Fibroblast of skin of back (primary cell): ENCODE data around the gene ZNF646.

Source experiments
- DNase-seq: peaks from one replicate; pipeline ENCODE4 v3.0.0-alpha.2; 2013

Gene ZNF646

DNA sequence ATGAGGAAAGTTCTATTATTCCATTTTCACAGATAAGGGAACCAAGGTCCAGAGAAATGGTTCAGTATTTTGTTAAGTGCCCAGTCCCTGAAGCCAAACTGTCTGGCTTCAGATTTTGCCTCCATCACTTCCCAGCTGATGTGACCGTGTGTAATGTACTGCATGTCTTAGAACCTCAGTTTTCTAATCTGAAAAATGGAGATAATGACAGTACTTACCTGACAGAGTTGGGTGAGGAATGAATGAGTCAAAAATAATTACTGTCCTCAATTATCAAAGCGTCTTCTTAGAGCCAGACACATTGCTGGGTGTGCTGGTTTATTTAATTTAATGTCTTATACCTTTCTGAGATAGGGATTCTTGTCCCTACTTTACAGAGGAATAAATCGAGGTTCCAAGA lies 6.9 kb upstream of the ZNF646 start:
- DNase-seq, result no peak

- peak; percentile 70 for DNase-seq
Observed at GRCh38 chr16:31071861-31072260, 2.4 kb upstream of the ZNF646 start.

DNA sequence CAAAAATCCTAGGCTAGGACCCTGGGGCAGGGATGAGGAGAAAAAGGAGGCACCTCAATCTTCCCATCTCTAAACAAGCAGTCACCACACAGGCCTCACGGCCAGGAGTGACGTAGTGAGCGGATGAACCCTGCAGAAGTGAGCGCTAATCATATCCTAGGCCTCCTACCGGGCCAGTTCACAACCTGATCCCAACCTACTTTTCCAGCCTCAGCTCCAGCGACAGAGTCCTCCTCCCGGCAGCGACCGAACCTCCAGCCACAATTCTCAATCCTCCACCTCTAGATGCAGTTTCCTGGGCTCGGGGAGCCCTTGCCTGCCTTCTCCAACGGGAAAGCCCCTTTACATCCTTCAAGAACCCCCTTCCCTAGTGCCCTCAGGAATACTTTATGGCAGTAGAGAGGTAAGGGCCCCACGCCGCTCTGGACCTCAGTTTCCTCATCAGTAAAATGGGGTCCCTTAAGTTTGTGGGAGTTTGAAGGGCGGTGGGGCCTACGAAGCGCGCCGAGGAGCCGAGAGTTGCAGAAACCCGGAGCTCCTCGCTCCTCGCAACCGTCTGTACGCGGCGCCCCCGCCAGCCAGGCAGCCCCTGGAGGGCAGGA lies 1.6 kb upstream of the ZNF646 start:
- peak; percentile 56 for DNase-seq

DNA sequence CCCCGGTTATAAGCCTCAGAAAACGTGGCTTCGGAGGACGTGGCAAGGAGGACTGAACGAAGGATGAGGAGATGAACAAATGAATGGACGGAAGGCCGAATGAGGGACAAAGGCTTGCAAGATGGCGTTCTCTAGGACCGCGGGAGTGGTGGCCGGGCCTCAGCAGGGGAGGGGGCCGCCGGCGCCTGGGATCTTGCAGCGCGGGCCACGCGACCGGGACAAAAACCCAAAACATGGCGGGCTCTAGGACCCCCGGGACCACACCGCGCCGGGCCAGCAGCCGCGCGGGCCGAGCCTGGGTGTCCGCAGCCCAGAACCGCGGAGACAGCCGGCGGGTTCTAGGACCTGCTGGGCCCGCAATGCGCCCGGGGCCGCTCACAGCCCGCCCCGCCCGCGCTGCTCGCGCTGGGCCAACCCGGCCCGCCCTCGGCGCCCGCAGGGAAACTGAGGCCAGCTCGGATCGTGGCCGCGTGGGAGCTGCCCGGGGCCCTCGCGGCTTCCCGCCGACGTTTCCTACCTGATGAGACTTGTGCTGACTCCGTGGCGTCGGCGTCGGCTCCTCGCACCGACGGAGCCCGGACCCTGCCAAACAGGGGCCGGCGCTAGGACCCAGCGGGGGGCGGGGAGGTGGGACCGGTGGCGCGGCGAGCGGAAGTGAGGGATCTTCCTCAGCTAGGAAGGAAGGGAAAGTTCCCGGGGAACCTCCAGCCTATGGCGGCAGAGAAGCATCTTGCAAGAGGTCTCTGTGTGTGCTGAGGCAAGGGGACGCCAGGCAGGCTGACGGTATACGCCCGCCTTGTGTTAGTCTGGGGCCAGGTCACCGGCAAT lies 866 bp upstream of the ZNF646 start:
- DNase-seq, result peak; percentile 93

- no peak for DNase-seq
Observed at GRCh38 chr16:31074814-31075183, 577 bp downstream of the ZNF646 start.

- DNase-seq, result no peak
Observed at GRCh38 chr16:31076319-31076718, 2.1 kb downstream of the ZNF646 start.

GRCh38 chr16:31077024-31077423 lies 2.8 kb downstream of the ZNF646 start:
- no peak for DNase-seq

- DNase-seq, result no peak
Observed at GRCh38 chr16:31077592-31078396, 3.6 kb downstream of the ZNF646 start.

DNA sequence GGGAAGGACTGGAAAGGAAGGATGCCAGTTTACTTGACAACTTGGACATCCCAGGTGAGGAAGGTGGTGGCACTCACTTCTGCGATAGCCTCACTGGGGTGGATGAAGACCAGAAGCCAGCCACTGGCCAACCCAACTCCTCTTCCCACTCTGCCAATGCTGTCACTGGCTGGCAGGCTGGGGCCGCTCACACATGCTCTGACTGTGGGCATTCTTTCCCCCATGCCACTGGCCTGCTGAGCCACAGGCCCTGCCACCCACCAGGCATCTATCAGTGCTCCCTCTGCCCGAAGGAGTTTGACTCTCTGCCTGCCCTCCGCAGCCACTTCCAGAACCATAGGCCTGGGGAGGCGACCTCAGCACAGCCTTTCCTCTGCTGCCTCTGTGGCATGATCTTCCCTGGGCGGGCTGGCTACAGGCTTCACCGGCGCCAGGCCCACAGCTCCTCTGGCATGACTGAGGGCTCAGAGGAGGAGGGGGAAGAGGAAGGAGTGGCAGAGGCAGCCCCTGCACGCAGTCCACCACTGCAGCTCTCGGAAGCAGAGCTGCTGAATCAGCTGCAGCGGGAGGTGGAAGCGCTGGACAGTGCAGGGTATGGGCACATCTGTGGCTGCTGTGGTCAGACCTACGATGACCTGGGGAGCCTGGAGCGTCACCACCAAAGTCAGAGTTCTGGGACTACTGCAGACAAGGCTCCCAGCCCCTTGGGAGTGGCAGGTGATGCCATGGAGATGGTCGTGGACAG lies 4.5 kb downstream of the ZNF646 start:
- DNase-seq, result no peak

DNA sequence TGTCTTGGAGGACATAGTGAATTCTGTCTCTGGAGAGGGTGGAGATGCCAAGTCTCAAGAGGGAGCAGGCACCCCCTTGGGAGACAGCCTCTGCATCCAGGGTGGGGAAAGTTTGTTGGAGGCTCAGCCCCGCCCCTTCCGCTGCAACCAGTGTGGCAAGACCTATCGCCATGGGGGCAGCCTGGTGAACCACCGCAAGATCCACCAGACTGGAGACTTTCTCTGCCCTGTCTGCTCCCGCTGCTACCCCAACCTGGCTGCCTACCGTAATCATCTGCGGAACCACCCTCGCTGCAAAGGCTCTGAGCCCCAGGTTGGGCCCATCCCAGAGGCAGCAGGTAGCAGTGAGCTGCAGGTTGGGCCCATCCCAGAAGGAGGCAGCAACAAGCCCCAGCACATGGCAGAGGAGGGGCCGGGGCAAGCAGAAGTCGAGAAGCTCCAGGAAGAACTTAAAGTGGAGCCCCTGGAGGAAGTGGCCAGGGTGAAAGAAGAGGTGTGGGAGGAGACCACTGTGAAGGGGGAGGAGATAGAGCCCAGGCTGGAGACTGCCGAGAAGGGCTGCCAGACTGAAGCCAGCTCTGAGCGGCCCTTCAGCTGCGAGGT lies 5.2 kb downstream of the ZNF646 start:
- DNase-seq, result no peak

DNA sequence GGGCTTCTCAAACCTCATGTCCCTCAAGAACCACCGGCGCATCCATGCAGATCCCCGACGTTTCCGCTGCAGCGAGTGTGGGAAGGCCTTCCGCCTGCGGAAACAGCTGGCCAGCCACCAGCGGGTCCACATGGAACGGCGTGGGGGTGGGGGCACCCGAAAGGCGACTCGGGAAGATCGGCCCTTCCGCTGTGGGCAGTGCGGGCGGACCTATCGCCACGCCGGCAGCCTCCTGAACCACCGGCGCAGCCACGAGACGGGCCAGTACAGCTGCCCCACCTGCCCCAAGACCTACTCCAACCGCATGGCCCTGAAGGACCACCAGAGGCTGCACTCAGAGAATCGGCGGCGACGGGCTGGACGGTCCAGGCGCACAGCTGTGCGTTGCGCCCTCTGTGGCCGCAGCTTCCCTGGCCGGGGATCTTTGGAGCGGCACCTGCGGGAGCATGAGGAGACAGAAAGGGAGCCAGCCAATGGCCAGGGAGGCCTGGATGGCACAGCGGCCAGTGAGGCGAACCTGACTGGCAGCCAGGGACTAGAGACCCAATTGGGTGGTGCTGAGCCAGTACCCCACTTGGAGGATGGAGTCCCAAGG lies 5.9 kb downstream of the ZNF646 start:
- no peak for DNase-seq

DNA sequence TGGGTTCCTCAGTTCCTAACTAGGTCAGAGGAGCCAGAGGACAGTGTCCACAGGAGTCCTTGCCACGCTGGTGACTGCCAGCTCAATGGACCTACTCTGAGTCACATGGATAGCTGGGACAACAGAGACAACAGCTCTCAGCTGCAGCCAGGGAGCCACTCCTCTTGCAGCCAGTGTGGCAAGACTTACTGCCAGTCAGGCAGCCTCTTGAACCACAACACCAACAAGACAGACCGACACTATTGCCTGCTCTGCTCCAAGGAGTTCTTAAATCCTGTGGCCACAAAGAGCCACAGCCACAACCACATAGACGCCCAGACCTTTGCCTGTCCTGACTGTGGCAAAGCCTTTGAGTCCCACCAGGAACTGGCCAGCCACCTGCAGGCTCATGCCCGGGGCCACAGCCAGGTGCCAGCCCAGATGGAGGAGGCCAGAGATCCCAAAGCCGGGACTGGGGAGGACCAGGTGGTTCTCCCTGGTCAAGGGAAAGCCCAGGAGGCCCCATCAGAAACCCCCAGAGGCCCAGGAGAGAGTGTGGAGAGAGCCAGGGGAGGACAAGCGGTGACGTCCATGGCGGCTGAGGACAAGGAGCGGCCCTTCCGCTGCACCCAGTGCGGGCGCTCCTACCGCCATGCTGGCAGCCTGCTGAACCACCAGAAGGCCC lies 6.7 kb downstream of the ZNF646 start:
- no peak for DNase-seq

- DNase-seq, result no peak
Observed at GRCh38 chr16:31081428-31082351, 7.5 kb downstream of the ZNF646 start.

- DNase-seq, result no peak
Observed at GRCh38 chr16:31082368-31083045, 8.3 kb downstream of the ZNF646 start.

DNA sequence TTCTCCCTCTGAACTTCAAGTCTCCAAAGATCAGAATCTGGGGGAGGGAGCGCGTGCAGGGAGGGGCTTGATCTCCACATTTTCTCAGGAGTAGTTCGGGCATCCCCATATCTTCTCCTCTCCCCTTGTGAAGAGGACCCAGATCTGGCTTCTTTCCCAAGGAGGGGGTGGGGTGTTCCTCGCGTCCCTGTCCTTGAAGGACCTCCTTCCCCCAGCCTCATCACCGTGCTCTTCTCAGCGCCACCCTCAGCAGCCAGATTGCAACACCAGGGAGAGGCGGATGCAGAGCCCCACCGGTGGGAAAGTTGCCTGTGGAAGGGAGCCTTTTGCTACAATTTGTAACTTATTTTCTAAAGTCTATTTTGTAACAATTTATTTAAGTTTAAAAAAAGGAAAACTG lies 8.9 kb downstream of the ZNF646 start:
- DNase-seq, result no peak

DNA sequence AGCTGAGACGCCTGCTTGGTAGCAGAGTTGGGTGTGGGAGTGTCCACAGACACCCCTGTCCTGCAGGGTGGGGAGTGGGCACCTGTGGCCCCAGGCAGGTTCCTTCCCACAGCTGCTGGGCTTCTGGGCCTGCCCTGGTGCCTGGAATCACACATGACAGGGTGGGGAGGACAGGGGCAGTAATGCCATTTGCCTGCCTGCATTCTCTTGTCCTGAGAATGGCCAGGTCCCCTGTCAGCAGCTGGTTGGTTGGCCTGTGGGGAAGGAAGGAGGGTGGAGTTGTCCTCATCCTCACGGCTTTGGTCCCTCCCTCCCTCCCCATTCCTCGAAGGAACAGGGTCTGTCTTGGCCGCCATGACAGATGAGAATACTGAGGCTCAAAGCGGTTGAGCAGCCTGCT lies 9.3 kb downstream of the ZNF646 start:
- no peak for DNase-seq

- DNase-seq, result no peak
Observed at GRCh38 chr16:31083981-31084380, 9.8 kb downstream of the ZNF646 start.

GRCh38 chr16:31084584-31085302 lies 10.5 kb downstream of the ZNF646 start:
- no peak for DNase-seq

GRCh38 chr16:31085411-31085810 lies 11.2 kb downstream of the ZNF646 start:
- DNase-seq, result no peak
